Stimulated activated CD4-positive, alpha-beta T cell treated with anti-CD3 and anti-CD28 coated beads, Interleukin-12 subunit alpha, Interleukin-12 subunit beta, amount 100 ng/mL, for 48 hours (primary cell): ENCODE results near the gene PCDHGB5.
"Not testable (repeated sequence)": the region's sequence is repeated elsewhere in the genome, so short reads cannot be mapped to it uniquely, and the experiment has no call there.

Source experiments
- DNase-seq, 3 donors: peaks; one replicate each; pipeline ENCODE4 v3.0.0-alpha.2; 2020; ENCODE audit warnings: low read depth in 2 of 3, low spot score in 1 of 3

The PCDHGB5 gene

DNA sequence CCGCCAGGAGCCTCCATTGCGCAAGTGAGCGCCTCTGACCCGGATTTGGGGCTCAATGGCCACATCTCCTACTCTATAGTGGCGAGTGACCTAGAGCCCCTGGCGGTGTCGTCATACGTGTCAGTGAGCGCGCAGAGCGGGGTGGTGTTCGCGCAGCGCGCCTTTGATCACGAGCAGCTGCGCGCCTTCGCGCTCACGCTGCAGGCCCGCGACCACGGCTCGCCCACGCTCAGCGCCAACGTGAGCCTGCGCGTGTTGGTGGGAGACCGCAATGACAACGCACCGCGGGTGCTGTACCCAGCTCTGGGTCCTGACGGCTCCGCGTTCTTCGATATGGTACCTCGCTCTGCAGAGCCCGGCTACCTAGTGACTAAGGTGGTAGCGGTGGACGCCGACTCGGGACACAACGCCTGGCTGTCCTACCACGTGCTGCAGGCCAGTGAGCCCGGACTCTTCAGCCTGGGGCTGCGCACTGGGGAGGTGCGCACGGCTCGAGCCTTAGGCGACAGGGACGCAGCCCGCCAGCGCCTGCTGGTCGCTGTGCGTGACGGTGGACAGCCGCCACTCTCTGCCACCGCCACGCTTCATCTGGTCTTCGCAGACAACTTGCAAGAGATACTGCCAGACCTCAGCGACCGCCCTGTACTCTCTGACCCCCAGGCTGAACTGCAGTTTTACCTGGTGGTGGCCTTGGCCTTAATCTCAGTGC, 12.0 kb downstream of the PCDHGB5 start:
- DNase-seq: no peak

GRCh38 chr5:141411575-141411974, 13.8 kb downstream of the PCDHGB5 start:
- DNase-seq: no peak

DNA sequence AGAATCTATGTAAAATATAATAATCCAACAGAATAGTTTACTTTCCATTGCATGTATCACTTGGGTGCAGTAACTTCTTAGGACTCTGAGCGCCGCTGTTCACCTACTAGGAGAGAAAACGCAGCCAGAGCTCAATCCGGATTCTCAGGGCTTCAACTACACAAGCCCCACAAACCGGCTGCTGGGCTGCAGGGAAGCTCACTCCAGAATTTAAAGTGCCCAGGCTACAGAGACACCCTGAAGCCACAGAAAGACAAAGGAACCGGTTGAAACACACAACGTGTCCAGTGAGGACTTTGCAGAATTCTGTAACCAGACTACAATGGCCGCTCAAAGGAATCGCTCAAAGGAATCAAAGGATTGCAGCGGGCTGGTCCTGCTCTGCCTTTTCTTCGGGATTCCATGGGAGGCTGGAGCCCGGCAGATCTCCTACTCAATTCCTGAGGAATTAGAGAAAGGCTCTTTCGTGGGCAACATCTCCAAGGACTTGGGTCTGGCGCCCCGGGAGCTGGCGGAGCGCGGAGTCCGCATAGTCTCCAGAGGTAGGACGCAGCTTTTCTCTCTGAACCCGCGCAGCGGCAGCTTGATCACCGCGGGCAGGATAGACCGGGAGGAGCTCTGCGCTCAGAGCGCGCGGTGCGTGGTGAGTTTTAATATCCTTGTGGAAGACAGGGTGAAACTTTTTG, 15.2 kb downstream of the PCDHGB5 start, which contains the start of gene PCDHGA10:
Gene PCDHGA10 (plus strand): TSS at position 134 of the 686 bp plus-strand sequence. CDS start 189 bp downstream, at position 323.
- peak in 1 of 3 donors; percentile 33 for DNase-seq

DNA sequence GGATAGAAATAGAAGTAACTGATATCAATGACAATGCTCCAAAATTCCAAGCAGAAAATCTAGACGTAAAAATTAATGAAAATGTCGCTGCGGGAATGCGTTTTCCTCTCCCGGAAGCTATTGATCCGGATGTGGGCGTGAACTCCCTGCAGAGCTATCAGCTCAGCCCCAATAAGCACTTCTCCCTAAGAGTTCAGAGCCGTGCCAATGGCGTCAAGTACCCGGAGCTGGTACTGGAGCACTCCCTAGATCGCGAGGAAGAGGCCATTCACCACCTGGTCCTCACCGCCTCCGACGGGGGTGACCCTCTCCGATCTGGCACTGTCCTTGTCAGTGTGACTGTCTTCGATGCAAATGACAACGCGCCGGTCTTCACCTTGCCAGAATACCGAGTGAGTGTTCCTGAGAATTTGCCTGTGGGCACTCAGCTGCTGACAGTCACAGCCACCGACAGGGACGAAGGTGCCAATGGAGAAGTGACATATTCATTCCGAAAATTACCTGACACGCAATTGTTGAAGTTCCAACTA, 15.9 kb downstream of the PCDHGB5 start:
- DNase-seq: no peak

DNA sequence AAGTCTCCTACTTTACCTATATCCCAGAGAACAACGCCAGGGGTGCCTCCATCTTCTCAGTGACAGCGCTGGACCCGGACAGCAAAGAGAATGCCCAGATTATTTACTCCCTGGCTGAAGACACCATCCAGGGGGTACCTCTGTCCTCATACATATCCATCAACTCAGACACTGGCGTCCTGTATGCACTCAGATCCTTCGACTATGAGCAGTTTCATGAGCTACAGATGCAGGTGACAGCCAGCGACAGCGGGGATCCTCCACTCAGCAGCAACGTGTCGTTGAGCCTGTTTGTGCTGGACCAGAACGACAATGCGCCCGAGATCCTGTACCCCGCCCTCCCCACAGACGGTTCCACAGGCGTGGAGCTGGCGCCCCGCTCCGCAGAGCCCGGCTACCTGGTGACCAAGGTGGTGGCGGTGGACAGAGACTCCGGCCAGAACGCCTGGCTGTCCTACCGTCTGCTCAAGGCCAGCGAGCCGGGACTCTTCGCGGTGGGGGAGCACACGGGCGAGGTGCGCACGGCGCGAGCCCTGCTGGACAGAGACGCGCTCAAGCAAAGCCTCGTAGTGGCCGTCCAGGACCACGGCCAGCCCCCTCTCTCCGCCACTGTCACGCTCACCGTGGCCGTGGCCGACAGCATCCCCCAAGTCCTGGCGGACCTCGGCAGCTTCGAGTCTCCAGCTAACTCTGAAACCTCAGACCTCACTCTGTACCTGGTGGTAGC, 17.0 kb downstream of the PCDHGB5 start:
- not testable (repeated sequence) for DNase-seq

GRCh38 chr5:141415275-141415618, 17.5 kb downstream of the PCDHGB5 start:
- DNase-seq: not testable (repeated sequence)

DNA sequence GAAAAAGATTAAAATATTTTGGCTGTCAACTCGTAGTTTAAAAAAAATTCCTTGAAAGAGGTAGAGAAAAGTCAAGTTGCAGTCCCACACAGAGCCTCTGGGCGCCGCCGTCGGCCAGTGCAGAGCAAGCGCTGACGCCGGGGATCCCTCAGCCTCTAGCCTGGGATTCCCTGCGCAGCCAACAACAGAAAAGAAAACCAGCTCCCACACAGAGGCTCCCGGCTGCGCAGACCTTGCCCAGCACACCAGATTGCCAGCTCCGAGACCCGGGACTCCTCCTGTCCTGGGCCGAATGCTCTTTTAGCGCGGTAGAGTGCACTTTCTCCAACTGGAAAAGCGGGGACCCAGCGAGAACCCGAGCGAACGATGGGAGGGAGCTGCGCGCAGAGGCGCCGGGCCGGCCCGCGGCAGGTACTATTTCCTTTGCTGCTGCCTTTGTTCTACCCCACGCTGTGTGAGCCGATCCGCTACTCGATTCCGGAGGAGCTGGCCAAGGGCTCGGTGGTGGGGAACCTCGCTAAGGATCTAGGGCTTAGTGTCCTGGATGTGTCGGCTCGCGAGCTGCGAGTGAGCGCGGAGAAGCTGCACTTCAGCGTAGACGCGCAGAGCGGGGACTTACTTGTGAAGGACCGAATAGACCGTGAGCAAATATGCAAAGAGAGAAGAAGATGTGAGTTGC, 19.9 kb downstream of the PCDHGB5 start, which contains the start of gene PCDHGB7:
Gene PCDHGB7 (plus strand): TSS at position 184 of the 679 bp plus-strand sequence. CDS start 183 bp downstream, at position 367.
- peak; percentile 27 to 43 (median 39) for DNase-seq

DNA sequence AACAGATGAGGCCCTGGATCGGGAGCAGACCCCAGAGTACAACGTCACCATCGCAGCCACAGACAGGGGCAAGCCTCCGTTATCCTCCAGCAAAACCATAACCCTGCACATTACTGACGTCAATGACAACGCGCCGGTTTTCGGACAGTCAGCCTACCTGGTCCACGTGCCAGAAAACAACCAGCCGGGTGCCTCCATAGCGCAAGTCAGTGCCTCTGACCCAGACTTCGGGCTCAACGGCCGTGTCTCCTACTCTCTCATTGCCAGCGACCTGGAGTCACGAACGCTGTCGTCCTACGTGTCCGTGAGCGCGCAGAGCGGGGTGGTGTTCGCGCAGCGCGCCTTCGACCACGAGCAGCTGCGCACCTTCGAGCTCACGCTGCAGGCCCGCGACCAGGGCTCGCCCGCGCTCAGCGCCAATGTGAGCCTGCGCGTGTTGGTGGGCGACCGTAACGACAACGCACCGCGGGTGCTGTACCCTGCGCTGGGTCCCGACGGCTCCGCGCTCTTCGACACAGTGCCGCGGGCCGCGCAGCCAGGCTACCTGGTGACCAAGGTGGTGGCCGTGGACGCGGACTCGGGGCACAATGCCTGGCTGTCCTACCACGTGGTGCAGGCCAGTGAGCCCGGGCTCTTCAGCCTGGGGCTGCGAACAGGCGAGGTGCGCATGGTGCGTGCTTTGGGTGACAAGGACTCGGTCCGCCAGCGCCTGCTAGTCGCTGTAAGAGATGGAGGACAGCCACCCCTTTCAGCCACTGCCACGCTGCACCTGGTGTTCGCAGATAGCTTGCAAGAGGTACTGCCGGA, 21.5 kb downstream of the PCDHGB5 start:
- DNase-seq: no peak

- peak in 2 of 3 donors; percentile 36 to 53 for DNase-seq
Measured at GRCh38 chr5:141420855-141421488, 23.2 kb downstream of the PCDHGB5 start, which contains the start of gene PCDHGA11. PCDHGA11 (plus strand) TSS chr5:141421051; CDS start chr5:141421228, 177 bp downstream.

DNA sequence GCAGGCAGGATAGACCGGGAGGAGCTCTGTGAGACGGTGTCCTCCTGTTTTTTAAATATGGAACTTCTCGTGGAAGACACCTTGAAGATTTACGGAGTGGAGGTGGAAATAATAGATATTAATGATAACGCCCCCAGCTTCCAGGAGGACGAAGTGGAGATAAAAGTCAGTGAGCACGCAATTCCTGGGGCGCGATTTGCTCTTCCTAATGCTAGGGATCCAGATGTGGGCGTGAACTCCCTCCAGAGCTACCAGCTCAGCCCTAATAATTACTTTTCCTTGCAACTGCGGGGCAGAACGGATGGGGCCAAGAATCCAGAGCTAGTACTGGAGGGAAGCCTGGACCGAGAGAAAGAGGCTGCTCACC, 23.7 kb downstream of the PCDHGB5 start:
- no peak for DNase-seq

DNA sequence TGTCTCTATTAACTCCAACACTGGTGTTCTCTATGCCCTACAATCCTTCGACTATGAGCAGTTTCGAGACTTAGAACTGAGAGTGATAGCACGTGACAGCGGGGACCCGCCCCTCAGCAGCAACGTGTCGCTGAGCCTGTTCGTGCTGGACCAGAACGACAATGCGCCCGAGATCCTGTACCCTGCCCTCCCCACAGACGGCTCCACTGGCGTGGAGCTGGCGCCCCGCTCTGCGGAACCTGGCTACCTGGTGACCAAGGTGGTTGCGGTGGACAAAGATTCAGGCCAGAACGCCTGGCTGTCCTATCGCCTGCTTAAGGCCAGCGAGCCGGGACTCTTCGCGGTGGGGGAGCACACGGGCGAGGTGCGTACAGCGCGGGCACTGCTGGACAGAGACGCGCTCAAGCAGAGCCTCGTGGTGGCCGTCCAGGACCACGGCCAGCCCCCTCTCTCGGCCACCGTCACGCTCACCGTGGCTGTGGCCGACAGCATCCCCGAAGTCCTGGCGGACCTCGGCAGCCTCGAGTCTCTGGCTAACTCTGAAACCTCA, 25.1 kb downstream of the PCDHGB5 start:
- no peak for DNase-seq

GRCh38 chr5:141427783-141428426, 30.2 kb downstream of the PCDHGB5 start:
- DNase-seq: no peak

DNA sequence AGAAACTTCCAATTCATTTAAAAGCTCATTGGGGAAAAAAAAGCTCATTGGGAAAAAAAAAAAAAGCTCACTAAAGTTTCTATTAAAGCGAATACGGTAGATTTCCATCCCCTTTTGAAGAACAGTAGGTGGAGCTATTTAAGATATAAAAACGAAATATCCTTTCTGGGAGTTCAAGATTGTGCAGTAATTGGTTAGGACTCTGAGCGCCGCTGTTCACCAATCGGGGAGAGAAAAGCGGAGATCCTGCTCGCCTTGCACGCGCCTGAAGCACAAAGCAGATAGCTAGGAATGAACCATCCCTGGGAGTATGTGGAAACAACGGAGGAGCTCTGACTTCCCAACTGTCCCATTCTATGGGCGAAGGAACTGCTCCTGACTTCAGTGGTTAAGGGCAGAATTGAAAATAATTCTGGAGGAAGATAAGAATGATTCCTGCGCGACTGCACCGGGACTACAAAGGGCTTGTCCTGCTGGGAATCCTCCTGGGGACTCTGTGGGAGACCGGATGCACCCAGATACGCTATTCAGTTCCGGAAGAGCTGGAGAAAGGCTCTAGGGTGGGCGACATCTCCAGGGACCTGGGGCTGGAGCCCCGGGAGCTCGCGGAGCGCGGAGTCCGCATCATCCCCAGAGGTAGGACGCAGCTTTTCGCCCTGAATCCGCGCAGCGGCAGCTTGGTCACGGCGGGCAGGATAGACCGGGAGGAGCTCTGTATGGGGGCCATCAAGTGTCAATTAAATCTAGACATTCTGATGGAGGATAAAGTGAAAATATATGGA, 32.8 kb downstream of the PCDHGB5 start, which contains the start of gene PCDHGA12:
Gene PCDHGA12 (plus strand): TSS at position 176 of the 782 bp plus-strand sequence. CDS start 253 bp downstream, at position 429.
- no peak for DNase-seq

DNA sequence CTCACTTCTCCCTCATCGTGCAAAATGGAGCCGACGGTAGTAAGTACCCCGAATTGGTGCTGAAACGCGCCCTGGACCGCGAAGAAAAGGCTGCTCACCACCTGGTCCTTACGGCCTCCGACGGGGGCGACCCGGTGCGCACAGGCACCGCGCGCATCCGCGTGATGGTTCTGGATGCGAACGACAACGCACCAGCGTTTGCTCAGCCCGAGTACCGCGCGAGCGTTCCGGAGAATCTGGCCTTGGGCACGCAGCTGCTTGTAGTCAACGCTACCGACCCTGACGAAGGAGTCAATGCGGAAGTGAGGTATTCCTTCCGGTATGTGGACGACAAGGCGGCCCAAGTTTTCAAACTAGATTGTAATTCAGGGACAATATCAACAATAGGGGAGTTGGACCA, 33.5 kb downstream of the PCDHGB5 start:
- no peak for DNase-seq

DNA sequence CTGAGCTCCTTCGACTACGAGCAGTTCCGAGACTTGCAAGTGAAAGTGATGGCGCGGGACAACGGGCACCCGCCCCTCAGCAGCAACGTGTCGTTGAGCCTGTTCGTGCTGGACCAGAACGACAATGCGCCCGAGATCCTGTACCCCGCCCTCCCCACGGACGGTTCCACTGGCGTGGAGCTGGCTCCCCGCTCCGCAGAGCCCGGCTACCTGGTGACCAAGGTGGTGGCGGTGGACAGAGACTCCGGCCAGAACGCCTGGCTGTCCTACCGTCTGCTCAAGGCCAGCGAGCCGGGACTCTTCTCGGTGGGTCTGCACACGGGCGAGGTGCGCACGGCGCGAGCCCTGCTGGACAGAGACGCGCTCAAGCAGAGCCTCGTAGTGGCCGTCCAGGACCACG, 34.6 kb downstream of the PCDHGB5 start:
- DNase-seq: not testable (repeated sequence)

DNA sequence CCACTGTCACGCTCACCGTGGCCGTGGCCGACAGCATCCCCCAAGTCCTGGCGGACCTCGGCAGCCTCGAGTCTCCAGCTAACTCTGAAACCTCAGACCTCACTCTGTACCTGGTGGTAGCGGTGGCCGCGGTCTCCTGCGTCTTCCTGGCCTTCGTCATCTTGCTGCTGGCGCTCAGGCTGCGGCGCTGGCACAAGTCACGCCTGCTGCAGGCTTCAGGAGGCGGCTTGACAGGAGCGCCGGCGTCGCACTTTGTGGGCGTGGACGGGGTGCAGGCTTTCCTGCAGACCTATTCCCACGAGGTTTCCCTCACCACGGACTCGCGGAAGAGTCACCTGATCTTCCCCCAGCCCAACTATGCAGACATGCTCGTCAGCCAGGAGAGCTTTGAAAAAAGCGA, 35.0 kb downstream of the PCDHGB5 start:
- not testable (repeated sequence) for DNase-seq

GRCh38 chr5:141434006-141434405, 36.3 kb downstream of the PCDHGB5 start:
- no peak for DNase-seq

- DNase-seq: no peak
Measured at GRCh38 chr5:141437221-141437620, 39.5 kb downstream of the PCDHGB5 start.
